ENCODE data around the gene LMAN2. TPM values are rescaled to one million over a fixed set of nuclear protein-coding genes. Genes with fewer than 3 reads are reported as not detected.
A peak's percentile ranks its signal among the peaks of the same experiment; 100 is the strongest.

The LMAN2 gene
- total RNA-seq, 3 donors from 2014 or later = 91.9 to 150 (median 139) TPM

GRCh38 chr5:177389241-177390169, 38.0 kb upstream of the LMAN2 start:
- no peaks in the 10 kb centered on the region for H3K9me3 ChIP-seq
- intact Hi-C loops (cut with DNase I, micrococcal nuclease) = loop anchor here (5.0 kb wide), 2 partner anchors 63 to 113 kb away; no protein-coding TSS in a partner anchor
- no peaks in the 10 kb centered on the region for H3K4me1 ChIP-seq (ENCODE audit: low read depth)
- peak in 1 of 3 donors; percentile 39 for DNase-seq
- TF ChIP-seq CTCF (IDR thresholded peaks at IDR 0.05) = no peak
- H3K4me3 ChIP-seq = no peak overlapping the region
- no peaks in the 10 kb centered on the region for H3K36me3 ChIP-seq (ENCODE audit: low read depth)
- ATAC-seq = peak; percentile 49

- intact Hi-C loops (cut with DNase I, micrococcal nuclease) = no loop called here
- TF ChIP-seq CTCF (IDR thresholded peaks at IDR 0.05) = no peak
- ATAC-seq = no peak
- DNase-seq = no peak
- Histone ChIP-seq H3K9me3 (no peaks in the 10 kb centered on the region), H3K36me3 (ENCODE audit: low read depth) (no peaks in the 10 kb centered on the region), H3K4me1 (ENCODE audit: low read depth) (no peaks in the 10 kb centered on the region), H3K4me3 (no peak overlapping the region)
These were observed 37.1 kb upstream of the LMAN2 start for GRCh38 chr5:177388521-177389052.

- no peak for TF ChIP-seq CTCF (IDR thresholded peaks at IDR 0.05)
- Histone ChIP-seq H3K4me3 (no peak overlapping the region), H3K36me3 (ENCODE audit: low read depth) (no peaks in the 10 kb centered on the region), H3K4me1 (ENCODE audit: low read depth) (no peaks in the 10 kb centered on the region), H3K9me3 (no peaks in the 10 kb centered on the region)
- no peak for DNase-seq
- no peak for ATAC-seq
- intact Hi-C loops (cut with DNase I, micrococcal nuclease) = no loop called here
These were observed 35.9 kb upstream of the LMAN2 start for GRCh38 chr5:177387405-177387804.

GRCh38 chr5:177386542-177386941, 35.1 kb upstream of the LMAN2 start:
- Histone ChIP-seq H3K4me3 (no peak overlapping the region), H3K36me3 (ENCODE audit: low read depth) (no peaks in the 10 kb centered on the region), H3K9me3 (no peaks in the 10 kb centered on the region), H3K4me1 (ENCODE audit: low read depth) (no peaks in the 10 kb centered on the region)
- DNase-seq (no peak), ATAC-seq (no peak)
- intact Hi-C loops (cut with DNase I, micrococcal nuclease) = no loop called here
- no peak for TF ChIP-seq CTCF (IDR thresholded peaks at IDR 0.05)

- ATAC-seq (no peak), DNase-seq (no peak)
- intact Hi-C loops (cut with DNase I, micrococcal nuclease) = no loop called here
- Histone ChIP-seq H3K36me3 (ENCODE audit: low read depth) (no peaks in the 10 kb centered on the region), H3K9me3 (no peaks in the 10 kb centered on the region), H3K4me1 (ENCODE audit: low read depth) (no peaks in the 10 kb centered on the region), H3K4me3 (no peak overlapping the region)
- no peak for TF ChIP-seq CTCF (IDR thresholded peaks at IDR 0.05)
These were observed 34.3 kb upstream of the LMAN2 start for GRCh38 chr5:177385720-177386119.
